ENCODE results near the gene HBG1. TPM values are rescaled to one million over a fixed set of nuclear protein-coding genes. Genes with fewer than 3 reads are reported as not detected.

The HBG1 gene
- total and polyA plus RNA-seq, 8 donors, result 6.2 TPM; not detected in 7

GRCh38 chr11:5285703-5286340 is 36.2 kb upstream of the HBG1 start:
- no peaks in the 10 kb centered on the region for H3K36me3 ChIP-seq
- H3K4me1 ChIP-seq, result no peaks in the 10 kb centered on the region
- H3K9me3 ChIP-seq, result no peaks in the 10 kb centered on the region
- WGBS, 5 donors, result 80 to 96% (median 87%) methylated on average over 4 of the region's 4 CpGs
- TF ChIP-seq CTCF (IDR thresholded peaks at IDR 0.05) (no peak), POLR2AphosphoS5 (IDR thresholded peaks at IDR 0.05) (no peak), EP300 (IDR thresholded peaks at IDR 0.05) (no peak), POLR2A (IDR thresholded peaks at IDR 0.05) (no peak)
- intact Hi-C loops (cut with DNase I; ENCODE audit: low total_unique reads), result no loop called here
- no peak overlapping the region for H3K4me3 ChIP-seq
- no peak for DNase-seq
- no peak overlapping the region for H3K27ac ChIP-seq
- no peaks in the 10 kb centered on the region for H3K27me3 ChIP-seq

- WGBS, 5 donors, result 49 to 96% (median 80%) methylated on average over 2 of the region's 2 CpGs; no CpG with 5 or more reads in 1 of the 5 donors
- H3K4me1 ChIP-seq, result no peaks in the 10 kb centered on the region
- intact Hi-C loops (cut with DNase I; ENCODE audit: low total_unique reads), result no loop called here
Observed at GRCh38 chr11:5284637-5285036, 35.0 kb upstream of the HBG1 start.

GRCh38 chr11:5283882-5284281 is 34.2 kb upstream of the HBG1 start:
- no peaks in the 10 kb centered on the region for H3K36me3 ChIP-seq
- 60 to 78% (median 67%) methylated on average over 1 of the region's 1 CpG for whole genome bisulfite sequencing, 5 donors
- TF ChIP-seq POLR2A (IDR thresholded peaks at IDR 0.05) (no peak), POLR2AphosphoS5 (IDR thresholded peaks at IDR 0.05) (no peak), CTCF (IDR thresholded peaks at IDR 0.05) (no peak), EP300 (IDR thresholded peaks at IDR 0.05) (no peak)
- H3K27me3 ChIP-seq, result no peaks in the 10 kb centered on the region
- no peak for DNase-seq
- no peaks in the 10 kb centered on the region for H3K4me1 ChIP-seq
- H3K4me3 ChIP-seq, result no peak overlapping the region
- intact Hi-C loops (cut with DNase I; ENCODE audit: low total_unique reads), result no loop called here
- H3K27ac ChIP-seq, result no peak overlapping the region
- H3K9me3 ChIP-seq, result no peaks in the 10 kb centered on the region

More at GRCh38 chr11:5284637-5285036, 35.0 kb upstream of the HBG1 start:
- Histone ChIP-seq H3K9me3 (no peaks in the 10 kb centered on the region), H3K4me3 (no peak overlapping the region), H3K27me3 (no peaks in the 10 kb centered on the region), H3K27ac (no peak overlapping the region), H3K36me3 (no peaks in the 10 kb centered on the region)
- TF ChIP-seq POLR2AphosphoS5 (IDR thresholded peaks at IDR 0.05), result no peak
- TF ChIP-seq POLR2A (IDR thresholded peaks at IDR 0.05), result no peak
- no peak for TF ChIP-seq EP300 (IDR thresholded peaks at IDR 0.05)
- TF ChIP-seq CTCF (IDR thresholded peaks at IDR 0.05), result no peak
- peak in 1 of 2 donors; percentile 22 for DNase-seq

- TF ChIP-seq POLR2A (IDR thresholded peaks at IDR 0.05) (no peak), POLR2AphosphoS5 (IDR thresholded peaks at IDR 0.05) (no peak), EP300 (IDR thresholded peaks at IDR 0.05) (no peak), CTCF (IDR thresholded peaks at IDR 0.05) (no peak)
- Histone ChIP-seq H3K4me1 (no peaks in the 10 kb centered on the region), H3K27ac (no peak overlapping the region), H3K9me3 (no peaks in the 10 kb centered on the region), H3K27me3 (no peaks in the 10 kb centered on the region), H3K4me3 (no peak overlapping the region), H3K36me3 (no peaks in the 10 kb centered on the region)
- DNase-seq, result no peak
- intact Hi-C loops (cut with DNase I; ENCODE audit: low total_unique reads), result no loop called here
- 68 to 81% (median 78%) methylated on average over 3 of the region's 3 CpGs for WGBS, 5 donors
Observed at GRCh38 chr11:5283086-5283485, 33.4 kb upstream of the HBG1 start.
